ENCODE data around the gene XRCC1.

XRCC1 gene

GRCh38 chr19:43582495-43582894 is 7.2 kb upstream of the XRCC1 start:
- Mint-ChIP-seq H3K9me3 (no peaks in the 10 kb centered on the region), H3K27me3 (no peaks in the 10 kb centered on the region), H3K4me1 (peaks cover 14% of the 10 kb centered on the region), H3K36me3 (ENCODE audit: insufficient read depth) (peaks cover 2% of the 10 kb centered on the region), H3K27ac (ENCODE audit: low read depth) (no peak overlapping the region), H3K4me3 (no peak overlapping the region)
- DNase-seq (ENCODE audit: low spot score in 2 of 2) (no peak), ATAC-seq (replicated peaks; ENCODE audit: extremely low read depth, poor library complexity, severe bottlenecking) (no peak)

GRCh38 chr19:43581467-43581866 is 6.1 kb upstream of the XRCC1 start:
- Mint-ChIP-seq H3K27me3 (no peaks in the 10 kb centered on the region), H3K27ac (ENCODE audit: low read depth) (no peak overlapping the region), H3K9me3 (no peaks in the 10 kb centered on the region), H3K4me3 (no peak overlapping the region), H3K4me1 (peaks cover 17% of the 10 kb centered on the region), H3K36me3 (ENCODE audit: insufficient read depth) (peaks cover 2% of the 10 kb centered on the region)
- no peak for ATAC-seq (replicated peaks; ENCODE audit: extremely low read depth, poor library complexity, severe bottlenecking)
- no peak for DNase-seq (ENCODE audit: low spot score in 2 of 2)

- H3K4me1 Mint-ChIP-seq: peaks cover 21% of the 10 kb centered on the region
- no peaks in the 10 kb centered on the region for H3K27me3 Mint-ChIP-seq
- DNase-seq (ENCODE audit: low spot score in 2 of 2) (no peak), ATAC-seq (replicated peaks; ENCODE audit: extremely low read depth, poor library complexity, severe bottlenecking) (no peak)
- H3K4me3 Mint-ChIP-seq: peak overlapping the region; percentile 0
- H3K9me3 Mint-ChIP-seq: no peaks in the 10 kb centered on the region
- no peak overlapping the region for H3K27ac Mint-ChIP-seq (ENCODE audit: low read depth)
- H3K36me3 Mint-ChIP-seq (ENCODE audit: insufficient read depth): peaks cover 7% of the 10 kb centered on the region
These were observed 3.5 kb upstream of the XRCC1 start for GRCh38 chr19:43578787-43579186.

GRCh38 chr19:43575955-43576878 is 890 bp upstream of the XRCC1 start:
- Mint-ChIP-seq H3K27me3 (no peaks in the 10 kb centered on the region), H3K4me1 (peaks cover 32% of the 10 kb centered on the region), H3K9me3 (no peaks in the 10 kb centered on the region), H3K4me3 (peak overlapping the region; percentile 97), H3K27ac (ENCODE audit: low read depth) (peak overlapping the region; percentile 96), H3K36me3 (ENCODE audit: insufficient read depth) (peaks cover 12% of the 10 kb centered on the region)
- no peak for ATAC-seq (replicated peaks; ENCODE audit: extremely low read depth, poor library complexity, severe bottlenecking)
- no peak for DNase-seq (ENCODE audit: low spot score in 2 of 2)

- Mint-ChIP-seq H3K36me3 (ENCODE audit: insufficient read depth) (peaks cover 12% of the 10 kb centered on the region), H3K9me3 (no peaks in the 10 kb centered on the region), H3K4me1 (peaks cover 38% of the 10 kb centered on the region), H3K4me3 (peak overlapping the region; percentile 97), H3K27ac (ENCODE audit: low read depth) (peak overlapping the region; percentile 96), H3K27me3 (no peaks in the 10 kb centered on the region)
- ATAC-seq (replicated peaks; ENCODE audit: extremely low read depth, poor library complexity, severe bottlenecking) (no peak), DNase-seq (ENCODE audit: low spot score in 2 of 2) (no peak)
These were observed 737 bp downstream of the XRCC1 start for GRCh38 chr19:43574424-43575155.

- DNase-seq (ENCODE audit: low spot score in 2 of 2) (no peak), ATAC-seq (replicated peaks; ENCODE audit: extremely low read depth, poor library complexity, severe bottlenecking) (no peak)
- Mint-ChIP-seq H3K9me3 (no peaks in the 10 kb centered on the region), H3K36me3 (ENCODE audit: insufficient read depth) (peaks cover 11% of the 10 kb centered on the region), H3K4me3 (no peak overlapping the region), H3K4me1 (peaks cover 40% of the 10 kb centered on the region), H3K27me3 (no peaks in the 10 kb centered on the region), H3K27ac (ENCODE audit: low read depth) (peak overlapping the region; percentile 47)
These were observed 3.1 kb downstream of the XRCC1 start for GRCh38 chr19:43572171-43572588.

GRCh38 chr19:43570174-43570791 is 5.0 kb downstream of the XRCC1 start:
- ATAC-seq (replicated peaks; ENCODE audit: extremely low read depth, poor library complexity, severe bottlenecking) (no peak), DNase-seq (ENCODE audit: low spot score in 2 of 2) (no peak)
- Mint-ChIP-seq H3K27ac (ENCODE audit: low read depth) (no peak overlapping the region), H3K4me1 (peaks cover 40% of the 10 kb centered on the region), H3K9me3 (no peaks in the 10 kb centered on the region), H3K27me3 (no peaks in the 10 kb centered on the region), H3K36me3 (ENCODE audit: insufficient read depth) (peaks cover 8% of the 10 kb centered on the region), H3K4me3 (no peak overlapping the region)

- H3K27ac Mint-ChIP-seq (ENCODE audit: low read depth): no peak overlapping the region
- DNase-seq (ENCODE audit: low spot score in 2 of 2): no peak
- no peaks in the 10 kb centered on the region for H3K27me3 Mint-ChIP-seq
- peaks cover 42% of the 10 kb centered on the region for H3K4me1 Mint-ChIP-seq
- H3K36me3 Mint-ChIP-seq (ENCODE audit: insufficient read depth): peaks cover 7% of the 10 kb centered on the region
- H3K4me3 Mint-ChIP-seq: no peak overlapping the region
- ATAC-seq (replicated peaks; ENCODE audit: extremely low read depth, poor library complexity, severe bottlenecking): no peak
- no peaks in the 10 kb centered on the region for H3K9me3 Mint-ChIP-seq
These were observed 5.7 kb downstream of the XRCC1 start for GRCh38 chr19:43569657-43570056.

- DNase-seq (ENCODE audit: low spot score in 2 of 2): no peak
- H3K27ac Mint-ChIP-seq (ENCODE audit: low read depth): peak overlapping the region; percentile 92
- H3K4me3 Mint-ChIP-seq: no peak overlapping the region
- H3K4me1 Mint-ChIP-seq: peaks cover 57% of the 10 kb centered on the region
- H3K27me3 Mint-ChIP-seq: no peaks in the 10 kb centered on the region
- H3K36me3 Mint-ChIP-seq (ENCODE audit: insufficient read depth): peaks cover 16% of the 10 kb centered on the region
- H3K9me3 Mint-ChIP-seq: no peaks in the 10 kb centered on the region
- ATAC-seq (replicated peaks; ENCODE audit: extremely low read depth, poor library complexity, severe bottlenecking): no peak
These were observed 10.5 kb downstream of the XRCC1 start for GRCh38 chr19:43564800-43565199.

- Mint-ChIP-seq H3K36me3 (ENCODE audit: insufficient read depth) (peaks cover 16% of the 10 kb centered on the region), H3K4me1 (peaks cover 53% of the 10 kb centered on the region), H3K4me3 (peak overlapping the region; percentile 42), H3K27ac (ENCODE audit: low read depth) (peak overlapping the region; percentile 92), H3K9me3 (no peaks in the 10 kb centered on the region), H3K27me3 (no peaks in the 10 kb centered on the region)
- DNase-seq (ENCODE audit: low spot score in 2 of 2) (no peak), ATAC-seq (replicated peaks; ENCODE audit: extremely low read depth, poor library complexity, severe bottlenecking) (no peak)
These were observed 11.4 kb downstream of the XRCC1 start for GRCh38 chr19:43563816-43564457.

GRCh38 chr19:43562698-43563241 is 12.6 kb downstream of the XRCC1 start:
- DNase-seq (ENCODE audit: low spot score in 2 of 2) (peak; percentile 66 to 90), ATAC-seq (replicated peaks; ENCODE audit: extremely low read depth, poor library complexity, severe bottlenecking) (peak; percentile 98)
- Mint-ChIP-seq H3K36me3 (ENCODE audit: insufficient read depth) (peaks cover 16% of the 10 kb centered on the region), H3K27me3 (no peaks in the 10 kb centered on the region), H3K4me3 (peak overlapping the region; percentile 48), H3K9me3 (no peaks in the 10 kb centered on the region), H3K27ac (ENCODE audit: low read depth) (peak overlapping the region; percentile 92), H3K4me1 (peaks cover 53% of the 10 kb centered on the region)

- Mint-ChIP-seq H3K27me3 (no peaks in the 10 kb centered on the region), H3K4me3 (peak overlapping the region; percentile 48), H3K36me3 (ENCODE audit: insufficient read depth) (peaks cover 21% of the 10 kb centered on the region), H3K27ac (ENCODE audit: low read depth) (peak overlapping the region; percentile 92), H3K9me3 (no peaks in the 10 kb centered on the region), H3K4me1 (peaks cover 53% of the 10 kb centered on the region)
- ATAC-seq (replicated peaks; ENCODE audit: extremely low read depth, poor library complexity, severe bottlenecking) (no peak), DNase-seq (ENCODE audit: low spot score in 2 of 2) (no peak)
These were observed 13.1 kb downstream of the XRCC1 start for GRCh38 chr19:43562226-43562697.
